H1 (cell line): ENCODE results near the gene CDK16. TPM values are rescaled to one million over a fixed set of nuclear protein-coding genes. Genes with fewer than 3 reads are reported as not detected.

ENCODE experiments used
- CTCF ChIA-PET: fragments of 300-600 bp; sonication (Branson Sonifier 250); formaldehyde crosslinking; loops from one replicate; lab custom pipeline; 2021; ENCODE audit not compliant: partially characterized antibody; lab: Charles Lee
- POLR2A ChIA-PET: fragments of 300-600 bp; sonication (Branson Sonifier 250); formaldehyde crosslinking; loops from one replicate; lab custom pipeline; 2021; ENCODE audit warnings: inconsistent platforms; ENCODE audit not compliant: partially characterized antibody; lab: Charles Lee
- DNase-seq, 2 experiments: peaks; one replicate each; pipeline versions ENCODE4 v3.0.0 to v3.0.0-alpha.2; 2010 to 2022; ENCODE audit warnings: low spot score in 2 of 2, low read depth in 1 of 2, mixed read lengths in 1 of 2
- FAIRE-seq: peaks from 2 replicates; lab custom pipeline; 2011; peaks lifted over from hg19 to GRCh38; lab: Jason Lieb, UNC
- H2AFZ ChIP-seq: 2 replicates; pipeline ENCODE4 v1.8.1; 2012; ENCODE audit warnings: low read length, inconsistent platforms
- H2AK5ac ChIP-seq: 2 replicates; pipeline ENCODE4 v1.6.1; 2013; ENCODE audit warnings: low read depth, low read length
- H2BK120ac ChIP-seq: replicated peaks from 2 replicates; pipeline ENCODE3; 2013; ENCODE audit warnings: low read depth, low read length, inconsistent platforms
- H2BK12ac ChIP-seq: 2 replicates; pipeline ENCODE4 v1.6.1; 2013; ENCODE audit warnings: low read depth, low read length
- H2BK15ac ChIP-seq: 2 replicates; pipeline ENCODE4 v1.6.1; 2013; ENCODE audit warnings: low read length
- H2BK20ac ChIP-seq: 2 replicates; pipeline ENCODE4 v1.6.1; 2013; ENCODE audit warnings: low read length
- H2BK5ac ChIP-seq: 2 replicates; pipeline ENCODE4 v1.6.1; 2013; ENCODE audit warnings: low read depth, low read length
- H3K14ac ChIP-seq: 2 replicates; pipeline ENCODE4 v1.6.1; 2013; ENCODE audit warnings: inconsistent platforms; ENCODE audit not compliant: insufficient read length
- H3K18ac ChIP-seq: 2 replicates; pipeline ENCODE4 v1.6.1; 2013; ENCODE audit warnings: low read length; ENCODE audit errors: extremely low read depth
- H3K23ac ChIP-seq: 2 replicates; pipeline ENCODE4 v1.6.1; 2013; ENCODE audit warnings: inconsistent platforms; ENCODE audit not compliant: insufficient read length
- H3K23me2 ChIP-seq: 2 replicates; pipeline ENCODE4 v1.6.1; 2013; ENCODE audit warnings: low read depth, low read length
- H3K27ac ChIP-seq: 2 replicates; pipeline ENCODE4 v1.6.1; 2011; ENCODE audit warnings: low read depth, low read length, inconsistent platforms
- H3K27me3 ChIP-seq, 4 experiments: replicated peaks in 1 of 4; 1 replicate in 1 of 4; 2 replicates in 3 of 4; pipeline versions ENCODE4 v1.6.1 to v1.8.1; 2011 to 2013; ENCODE audit warnings: low read length in 3 of 4, mild to moderate bottlenecking in 3 of 4, inconsistent platforms in 2 of 4, mixed read lengths in 2 of 4, moderate library complexity in 1 of 4; ENCODE audit not compliant: control insufficient read depth in 3 of 4, insufficient read depth in 3 of 4; ENCODE audit errors: extremely low read depth in 1 of 4
- H3K36me3 ChIP-seq, 4 experiments: 2 replicates each; pipeline versions ENCODE4 v1.6.1 to v1.8.1; 2011 to 2013; ENCODE audit warnings: mild to moderate bottlenecking in 4 of 4, low read length in 3 of 4, moderate library complexity in 2 of 4, control low read depth in 1 of 4, inconsistent platforms in 1 of 4; ENCODE audit not compliant: insufficient read depth in 4 of 4, control insufficient read depth in 2 of 4
- H3K4ac ChIP-seq: replicated peaks from 2 replicates; pipeline ENCODE3; 2013; ENCODE audit warnings: low read length, low read depth, mixed read lengths, inconsistent platforms; ENCODE audit not compliant: insufficient read length
- H3K4me1 ChIP-seq, 4 experiments: replicated peaks in 1 of 4; 1 replicate in 1 of 4; 2 replicates in 3 of 4; pipeline versions ENCODE4 v1.6.1 to v1.8.1; 2011 to 2013; ENCODE audit warnings: low read length in 3 of 4, inconsistent platforms in 2 of 4, mixed read lengths in 1 of 4; ENCODE audit not compliant: insufficient read depth in 4 of 4, control insufficient read depth in 3 of 4
- H3K4me2 ChIP-seq, 2 experiments: 2 replicates each; pipeline versions ENCODE4 v1.6.1 to v1.8.1; 2011 to 2013; ENCODE audit warnings: low read depth in 2 of 2, low read length in 2 of 2, control low read depth in 1 of 2, inconsistent platforms in 1 of 2, mild to moderate bottlenecking in 1 of 2; ENCODE audit not compliant: insufficient read depth in 1 of 2
- H3K4me3 ChIP-seq, 4 experiments: fragments of 200-600, 300-600 bp in 1 of 4; sonication (generic), shearing (Covaris generic), sonication (Bioruptor Twin) in 1 of 4; 2 replicates each; pipeline versions ENCODE4 v1.5.1 to v1.8.1; 2011 to 2016; ENCODE audit warnings: low read length in 4 of 4, low read depth in 3 of 4, control low read depth in 2 of 4, inconsistent platforms in 2 of 4, mild to moderate bottlenecking in 2 of 4, mixed read lengths in 1 of 4, moderate library complexity in 1 of 4; ENCODE audit not compliant: insufficient read depth in 2 of 4; ENCODE audit errors: extremely low read depth in 1 of 4
- H3K56ac ChIP-seq: replicated peaks from 2 replicates; pipeline ENCODE3; 2013; ENCODE audit warnings: low read depth, mild to moderate bottlenecking, mixed read lengths, low read length, inconsistent platforms; ENCODE audit not compliant: insufficient read length
- H3K79me1 ChIP-seq: 2 replicates; pipeline ENCODE4 v1.6.1; 2013; ENCODE audit warnings: low read depth, low read length, control low read depth
- H3K79me2 ChIP-seq, 2 experiments: 2 replicates each; pipeline versions ENCODE4 v1.6.1 to v1.8.1; 2012 to 2013; ENCODE audit warnings: low read length in 2 of 2, mild to moderate bottlenecking in 2 of 2, inconsistent platforms in 1 of 2; ENCODE audit not compliant: insufficient read depth in 2 of 2, control insufficient read depth in 1 of 2
- H3K9ac ChIP-seq, 4 experiments: replicated peaks in 1 of 4; 1 replicate in 1 of 4; 2 replicates in 3 of 4; pipeline versions ENCODE4 v1.6.1 to v1.8.1; 2011 to 2013; ENCODE audit warnings: low read depth in 3 of 4, low read length in 3 of 4, control low read depth in 2 of 4, mild to moderate bottlenecking in 2 of 4, moderate library complexity in 2 of 4, inconsistent platforms in 1 of 4; ENCODE audit errors: extremely low read depth in 1 of 4
- H3K9me3 ChIP-seq, 2 experiments: 2 replicates each; pipeline versions ENCODE4 v1.6.1 to v1.8.1; 2012 to 2013; ENCODE audit warnings: mild to moderate bottlenecking in 2 of 2, moderate library complexity in 2 of 2, control low read depth in 1 of 2, inconsistent platforms in 1 of 2, low read depth in 1 of 2, low read length in 1 of 2, mixed read lengths in 1 of 2; ENCODE audit not compliant: insufficient read depth in 2 of 2
- H4K20me1 ChIP-seq, 2 experiments: replicated peaks in 1 of 2; 2 replicates each; pipeline versions ENCODE3 to v1.8.1; 2011 to 2013; ENCODE audit warnings: inconsistent platforms in 2 of 2, low read length in 2 of 2, mild to moderate bottlenecking in 1 of 2; ENCODE audit not compliant: insufficient read depth in 2 of 2, control insufficient read depth in 1 of 2
- H4K5ac ChIP-seq: 2 replicates; pipeline ENCODE4 v1.6.1; 2013; ENCODE audit warnings: low read length, low read depth, mixed read lengths, inconsistent platforms; ENCODE audit not compliant: insufficient read length
- H4K8ac ChIP-seq: 2 replicates; pipeline ENCODE4 v1.8.0; 2013; ENCODE audit warnings: mild to moderate bottlenecking, moderate library complexity, low read length, inconsistent platforms; ENCODE audit not compliant: insufficient read depth; ENCODE audit errors: extremely low read depth
- H4K91ac ChIP-seq: replicated peaks from 2 replicates; pipeline ENCODE3; 2013; ENCODE audit warnings: low read length, mixed read lengths, inconsistent platforms; ENCODE audit not compliant: insufficient read length
- CBX8 ChIP-seq: fragments of 300-800, 300-1000 bp; sonication (generic); IDR thresholded peaks from 2 replicates; pipeline ENCODE4 v1.7.1; 2016; ENCODE audit warnings: low read depth, low read length, borderline replicate concordance
- CEBPB ChIP-seq: IDR thresholded peaks from 2 replicates; pipeline ENCODE4 v1.6.1; 2012; ENCODE audit warnings: low read depth, low read length
- CHD1 ChIP-seq: IDR thresholded peaks from 2 replicates; pipeline ENCODE4 v1.6.1; 2012; ENCODE audit warnings: low read depth, low read length, improper control_type of control experiment
- CREB1 ChIP-seq: IDR thresholded peaks from 2 replicates; pipeline ENCODE4 v1.6.1; 2012; ENCODE audit warnings: inconsistent platforms
- GABPA ChIP-seq: IDR thresholded peaks from 2 replicates; pipeline ENCODE4 v1.6.1; 2011; ENCODE audit warnings: mild to moderate bottlenecking, low read length, moderate library complexity, borderline replicate concordance; ENCODE audit not compliant: insufficient read depth
- KDM1A ChIP-seq: fragments of 200-600, 300-600 bp; sonication (generic); IDR thresholded peaks from 2 replicates; pipeline ENCODE4 v1.7.1; 2016; ENCODE audit warnings: mild to moderate bottlenecking, low read length, borderline replicate concordance
- MAFK ChIP-seq: IDR thresholded peaks from 2 replicates; pipeline ENCODE4 v1.6.1; 2012; ENCODE audit warnings: low read depth, mild to moderate bottlenecking, improper control_type of control experiment, low read length
- POLR2AphosphoS5 ChIP-seq: IDR thresholded peaks from 2 replicates; pipeline ENCODE4 v1.6.1; 2011; ENCODE audit warnings: low read depth, low read length
- RXRA ChIP-seq: IDR thresholded peaks from 2 replicates; pipeline ENCODE4 v1.6.1; 2011; ENCODE audit warnings: low read depth, mild to moderate bottlenecking, low read length, moderate library complexity; ENCODE audit not compliant: insufficient read depth
- SIN3A ChIP-seq, 2 experiments: IDR thresholded peaks in 1 of 2; conservative IDR thresholded peaks in 1 of 2; 2 replicates each; pipeline ENCODE4 v1.6.1; 2011 to 2012; ENCODE audit warnings: low read length in 2 of 2, improper control_type of control experiment in 1 of 2, low read depth in 1 of 2, mild to moderate bottlenecking in 1 of 2
- SIX5 ChIP-seq: IDR thresholded peaks from 2 replicates; pipeline ENCODE4 v1.6.1; 2011; ENCODE audit warnings: mild to moderate bottlenecking, low read depth, low read length
- TBP ChIP-seq: IDR thresholded peaks from 2 replicates; pipeline ENCODE4 v1.6.1; 2011; ENCODE audit warnings: low read depth, low read length, improper control_type of control experiment
- WGBS, 2 experiments: shearing (Covaris generic) in 1 of 2; methylation state at CpG; one replicate each; pipeline versions ENCODE4 v1.1.6 to v1.1.7; 2013 to 2015; ENCODE audit warnings: low lambda C conversion rate in 2 of 2, mixed read lengths in 2 of 2, inconsistent platforms in 1 of 2, low coverage in 1 of 2, missing lambda C conversion rate in 1 of 2; ENCODE audit not compliant: insufficient replicate concordance in 2 of 2, insufficient coverage in 1 of 2, insufficient read length in 1 of 2; ENCODE audit errors: extremely low coverage in 1 of 2, missing lambda C conversion rate in 1 of 2; 5-methylcytosine and 5-hydroxymethylcytosine counted together
- polyA plus RNA-seq, 7 experiments: library from polyadenylated mRNA; depleted of rRNA in 3 of 7; stranded (reverse) in 5 of 7; unstranded in 2 of 7; fragments of >200 nt in 5 of 7; fragments of 200-250 nt in 2 of 7; gene quantifications; 1 replicate in 5 of 7; 2 replicates in 1 of 7; 4 replicates in 1 of 7; pipeline versions ENCODE4 v1.2.1 to v1.2.3, GENCODE V29; 2011 to 2013; ENCODE audit warnings: missing spikeins in 2 of 7, mixed read lengths in 2 of 7
- total RNA-seq: library from RNA; stranded (reverse); fragmentation: NEBNext Ultra II Directional; extraction: Animal tissue kit (Norgen Biotek cat#: 25700); gene quantifications from 2 replicates; pipeline ENCODE4 v1.2.1, GENCODE V29; 2021

The CDK16 gene
- total and polyA plus RNA-seq, 2 of the 8 experiments (the other 6 are each of a cell fraction or from before 2014, with no cell fraction given): 124 to 204 TPM

GRCh38 chrX:47190445-47191269 lies 27.8 kb upstream of the CDK16 start:
- peak overlapping the region; percentile 83 to 93 for H3K4me2 ChIP-seq
- H4K5ac ChIP-seq: no peak overlapping the region
- no peak overlapping the region for H4K8ac ChIP-seq
- FAIRE-seq: peak; percentile 74
- no peak overlapping the region; the same call in 1 of the 2 replicates for H3K18ac ChIP-seq
- H3K14ac ChIP-seq: no peak overlapping the region
- no peak overlapping the region for H3K4ac ChIP-seq
- H3K56ac ChIP-seq: no peak overlapping the region
- CTCF ChIA-PET: interaction anchor here (0.5 to 0.9 kb wide), 2 partner anchors 55 to 333 kb away, joined by 3 read pairs; no protein-coding TSS in a partner anchor
- DNase-seq: peak; percentile 57 to 77
- no peaks in the 10 kb centered on the region for H3K9me3 ChIP-seq
- no peak overlapping the region for H3K27ac ChIP-seq
- POLR2A ChIA-PET: interaction anchor here (0.6 to 2.0 kb wide), 9 partner anchors 25 to 192 kb away, joined by 3 to 13 read pairs (median 4); partner anchors contain the start of genes CDK16, NDUFB11, RBM10 and USP11
- H2BK12ac ChIP-seq: no peak overlapping the region
- no peak overlapping the region for H2BK120ac ChIP-seq
- H2BK20ac ChIP-seq: no peak overlapping the region
- H2BK5ac ChIP-seq: no peak overlapping the region; the same call in 1 of the 2 replicates
- H3K23me2 ChIP-seq: peaks cover 2% of the 10 kb centered on the region; the same call in 1 of the 2 replicates
- no peak overlapping the region for H3K23ac ChIP-seq
- peak overlapping the region; percentile 27 for H4K91ac ChIP-seq
- no peak overlapping the region; the same call in 1 of the 2 replicates for H2AFZ ChIP-seq
- no peaks in the 10 kb centered on the region for H3K27me3 ChIP-seq
- H3K36me3 ChIP-seq: peaks cover 0 to 12% (median 5%) of the 10 kb centered on the region in 4 experiments; a peak in 5 of 8 replicates
- H3K4me1 ChIP-seq: peaks cover 0 to 11% (median 5%) of the 10 kb centered on the region in 4 experiments; a peak in 6 of 7 replicates
- H3K79me2 ChIP-seq: peaks cover 8 to 17% of the 10 kb centered on the region in 2 experiments; a peak in 3 of 4 replicates
- H3K79me1 ChIP-seq: no peaks in the 10 kb centered on the region
- 6% methylated on average over 21 of the region's 40 CpGs; no CpG with 5 or more reads in 1 of the 2 experiments for WGBS, 2 experiments
- H3K9ac ChIP-seq: peak overlapping the region in 1 of 4 experiments; percentile 47; a peak in 2 of 7 replicates
- peaks cover 2 to 9% of the 10 kb centered on the region in 2 experiments for H4K20me1 ChIP-seq
- no peak overlapping the region for H2AK5ac ChIP-seq
- no peak overlapping the region for H2BK15ac ChIP-seq
- peak overlapping the region; percentile 40 to 86 (median 54) for H3K4me3 ChIP-seq
- no peak for TF ChIP-seq CBX8
- TF ChIP-seq KDM1A: peak; percentile 22; the same call in 1 of the 2 replicates
- peak; percentile 54 for TF ChIP-seq POLR2AphosphoS5
- peak in 1 of 2 experiments; percentile 75; a peak in 1 of 4 replicates for TF ChIP-seq SIN3A (conservative IDR thresholded peaks at IDR 0.05 in 1 of 2, IDR thresholded peaks at IDR 0.05 in 1 of 2; ENCODE audit: low read depth in 1 of 2, low read length in 2 of 2)
- no peak for TF ChIP-seq MAFK
- peak; percentile 95 for TF ChIP-seq CHD1
- peak; percentile 63 for TF ChIP-seq CREB1
- no peak for TF ChIP-seq RXRA
- peak; percentile 94 for TF ChIP-seq SIX5
- peak; percentile 68 for TF ChIP-seq TBP
- TF ChIP-seq GABPA: no peak
- TF ChIP-seq CEBPB: no peak
